ENCODE measurements around the gene CELSR1.

- TF ChIP-seq POLR2AphosphoS5 (IDR thresholded peaks at IDR 0.05) (peak in 1 of 3 donors; percentile 21), CTCF (IDR thresholded peaks at IDR 0.05 in 8 of 11, conservative IDR thresholded peaks at IDR 0.05 in 3 of 11) (no peak), POLR2A (IDR thresholded peaks at IDR 0.05) (no peak)
Measured at GRCh38 chr22:46517255-46517761, 20.1 kb downstream of the CELSR1 start.

All from spleen (tissue), 7 donors.